ENCODE data around the gene OR2V2.
"Not testable (repeated sequence)": the region's sequence is repeated elsewhere in the genome, so short reads cannot be mapped to it uniquely, and the experiment has no call there.

Gene OR2V2

GRCh38 chr5:181163487-181164075 lies 16.2 kb downstream of the OR2V2 start:
- H3K4me1 Mint-ChIP-seq (ENCODE audit: low read depth), result peaks cover 26% of the 10 kb centered on the region
- H3K27ac Mint-ChIP-seq, result peak overlapping the region; percentile 35
- no peaks in the 10 kb centered on the region for H3K9me3 Mint-ChIP-seq
- H3K27me3 Mint-ChIP-seq, result peaks cover 65% of the 10 kb centered on the region
- peak overlapping the region; percentile 72 for H3K4me3 Mint-ChIP-seq
- H3K36me3 Mint-ChIP-seq (ENCODE audit: low read depth), result no peaks in the 10 kb centered on the region
- intact Hi-C loops (cut with micrococcal nuclease), result no loop called here

DNA sequence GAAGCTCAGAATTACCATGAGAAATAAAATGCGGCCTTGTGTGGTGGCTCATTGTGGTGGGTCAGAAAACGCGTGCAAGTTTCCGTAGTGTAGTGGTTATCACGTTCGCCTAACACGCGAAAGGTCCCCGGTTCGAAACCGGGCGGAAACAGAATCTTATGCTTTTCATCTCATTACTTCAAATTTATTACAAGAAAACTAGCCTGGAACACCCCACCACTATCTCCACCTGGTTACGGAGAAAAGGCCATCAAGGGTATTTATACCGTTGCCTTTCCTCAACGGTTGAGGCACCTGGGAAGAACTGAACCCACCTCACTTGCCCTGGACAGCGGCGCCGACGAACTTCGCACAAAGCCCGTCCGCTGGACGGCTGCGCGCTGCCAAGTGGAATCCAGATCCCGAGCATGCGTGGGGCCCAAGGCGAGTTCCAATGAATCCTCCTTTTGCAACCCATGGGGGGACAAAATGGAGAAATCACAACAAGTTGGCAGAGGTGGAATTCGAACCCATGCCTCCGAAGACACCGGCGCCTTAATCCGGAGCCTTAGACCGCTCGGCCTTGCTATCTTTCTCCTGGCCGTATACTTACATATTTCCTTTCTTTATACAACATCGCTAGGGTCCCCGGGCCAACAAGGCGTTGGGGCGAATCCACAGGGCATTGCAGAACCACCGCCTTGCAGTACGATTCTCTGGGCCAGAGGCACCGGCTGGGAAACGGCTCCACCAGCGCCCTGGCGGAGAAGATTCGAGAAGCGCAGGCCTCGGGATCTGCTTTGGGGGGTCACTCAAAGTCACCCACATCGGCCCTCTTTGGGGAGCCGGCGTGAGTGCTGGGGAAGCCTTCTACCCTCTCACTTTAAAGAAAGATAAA lies 16.9 kb downstream of the OR2V2 start:
- H3K9me3 Mint-ChIP-seq, result no peaks in the 10 kb centered on the region
- no peaks in the 10 kb centered on the region for H3K36me3 Mint-ChIP-seq (ENCODE audit: low read depth)
- intact Hi-C loops (cut with micrococcal nuclease), result no loop called here
- peaks cover 30% of the 10 kb centered on the region for H3K4me1 Mint-ChIP-seq (ENCODE audit: low read depth)
- H3K4me3 Mint-ChIP-seq, result peak overlapping the region; percentile 72
- peaks cover 70% of the 10 kb centered on the region for H3K27me3 Mint-ChIP-seq
- H3K27ac Mint-ChIP-seq, result peak overlapping the region; percentile 35

GRCh38 chr5:181166812-181167733 lies 19.7 kb downstream of the OR2V2 start:
- no peak overlapping the region for H3K27ac Mint-ChIP-seq
- H3K27me3 Mint-ChIP-seq, result peaks cover 91% of the 10 kb centered on the region
- H3K9me3 Mint-ChIP-seq, result no peaks in the 10 kb centered on the region
- H3K4me1 Mint-ChIP-seq (ENCODE audit: low read depth), result peaks cover 27% of the 10 kb centered on the region
- intact Hi-C loops (cut with micrococcal nuclease), result no loop called here
- H3K36me3 Mint-ChIP-seq (ENCODE audit: low read depth), result no peaks in the 10 kb centered on the region
- no peak overlapping the region for H3K4me3 Mint-ChIP-seq

DNA sequence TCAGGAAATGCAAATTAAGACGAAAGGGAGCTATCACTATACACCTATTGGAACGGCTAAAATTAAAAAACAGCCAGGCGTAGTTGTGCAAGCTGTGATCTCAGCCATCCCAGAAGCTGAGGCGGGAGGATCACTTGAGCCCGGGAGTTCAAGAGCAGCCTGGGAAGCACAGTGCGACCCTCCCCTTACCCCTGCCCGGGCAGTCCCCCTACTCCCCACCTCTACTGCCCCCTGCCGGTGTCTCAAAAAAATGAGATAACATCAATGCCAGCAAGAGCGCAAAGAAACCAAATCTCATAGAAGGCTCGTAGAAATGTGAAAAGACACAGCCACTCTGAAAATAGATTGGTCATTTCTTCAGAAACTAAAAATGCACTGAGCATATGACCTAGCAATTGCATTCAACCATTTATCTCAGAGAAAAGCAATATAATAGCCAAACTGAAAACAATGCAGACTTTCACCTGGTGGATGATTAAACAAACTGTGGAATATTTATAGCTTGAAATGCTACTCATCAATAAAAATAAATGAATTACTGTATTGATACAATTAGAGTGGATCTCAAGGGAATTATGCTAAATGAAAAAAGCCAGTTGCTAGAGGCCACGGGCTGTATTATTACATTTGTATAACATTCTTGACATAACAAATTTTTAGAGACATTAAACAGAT lies 20.6 kb downstream of the OR2V2 start:
- Mint-ChIP-seq H3K9me3 (no peaks in the 10 kb centered on the region), H3K27ac (no peak overlapping the region), H3K4me3 (no peak overlapping the region), H3K4me1 (ENCODE audit: low read depth) (peaks cover 29% of the 10 kb centered on the region), H3K27me3 (peaks cover 91% of the 10 kb centered on the region), H3K36me3 (ENCODE audit: low read depth) (no peaks in the 10 kb centered on the region)
- intact Hi-C loops (cut with micrococcal nuclease), result no loop called here

DNA sequence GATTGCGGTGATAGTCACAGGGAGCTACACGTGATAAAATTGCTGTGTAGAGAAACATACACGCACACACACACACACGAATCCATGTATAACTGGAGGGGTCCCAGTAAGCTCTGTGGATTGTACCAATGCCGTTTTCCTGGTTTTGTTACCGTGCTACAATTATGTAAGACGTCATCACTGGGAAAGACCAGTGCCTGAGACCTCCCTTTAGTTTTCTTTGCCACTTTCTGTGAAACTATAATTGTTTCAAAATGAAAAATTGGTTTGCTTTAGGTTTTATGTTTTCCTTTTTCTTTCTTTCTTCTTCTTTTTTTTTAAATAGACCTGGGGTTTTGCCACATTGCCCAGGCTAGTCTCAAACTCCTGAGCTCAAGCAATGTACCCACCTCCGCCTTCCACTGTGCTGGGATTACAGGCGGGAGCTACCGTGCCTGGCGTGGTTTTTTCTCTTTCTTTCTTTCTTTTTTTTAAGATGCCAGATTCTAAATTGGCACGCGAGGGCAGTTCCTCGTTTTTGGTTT lies 21.3 kb downstream of the OR2V2 start:
- Mint-ChIP-seq H3K36me3 (ENCODE audit: low read depth) (no peaks in the 10 kb centered on the region), H3K27ac (no peak overlapping the region), H3K4me1 (ENCODE audit: low read depth) (peaks cover 30% of the 10 kb centered on the region), H3K4me3 (no peak overlapping the region), H3K9me3 (no peaks in the 10 kb centered on the region), H3K27me3 (peaks cover 94% of the 10 kb centered on the region)
- intact Hi-C loops (cut with micrococcal nuclease), result no loop called here

GRCh38 chr5:181169459-181170236 lies 22.3 kb downstream of the OR2V2 start:
- H3K9me3 Mint-ChIP-seq; H3K27ac Mint-ChIP-seq; H3K36me3 Mint-ChIP-seq (ENCODE audit: low read depth): not testable (repeated sequence)
- H3K4me3 Mint-ChIP-seq, result peak overlapping the region; percentile 22
- peaks cover 94% of the 10 kb centered on the region for H3K27me3 Mint-ChIP-seq
- intact Hi-C loops (cut with micrococcal nuclease), result loop anchor here (5.0 kb wide), 1 partner anchor 38 kb away; the partner anchor contains the start of gene TRIM7
- H3K4me1 Mint-ChIP-seq (ENCODE audit: low read depth), result peaks cover 33% of the 10 kb centered on the region

GRCh38 chr5:181170237-181170825 lies 22.9 kb downstream of the OR2V2 start:
- Mint-ChIP-seq H3K36me3 (ENCODE audit: low read depth) (no peaks in the 10 kb centered on the region), H3K27ac (no peak overlapping the region), H3K9me3 (no peaks in the 10 kb centered on the region), H3K4me1 (ENCODE audit: low read depth) (peaks cover 33% of the 10 kb centered on the region), H3K4me3 (peak overlapping the region; percentile 22), H3K27me3 (peaks cover 89% of the 10 kb centered on the region)
- intact Hi-C loops (cut with micrococcal nuclease), result loop anchor here (5.0 kb wide), 1 partner anchor 37 kb away; the partner anchor contains the start of gene TRIM7

GRCh38 chr5:181170996-181171395 lies 23.6 kb downstream of the OR2V2 start:
- H3K27me3 Mint-ChIP-seq, result peaks cover 89% of the 10 kb centered on the region
- no peaks in the 10 kb centered on the region for H3K9me3 Mint-ChIP-seq
- no peak overlapping the region for H3K27ac Mint-ChIP-seq
- no peak overlapping the region for H3K4me3 Mint-ChIP-seq
- intact Hi-C loops (cut with micrococcal nuclease), result loop anchor here (5.0 kb wide), 1 partner anchor 36 kb away; the partner anchor contains the start of gene TRIM7
- H3K4me1 Mint-ChIP-seq (ENCODE audit: low read depth), result peaks cover 33% of the 10 kb centered on the region
- no peaks in the 10 kb centered on the region for H3K36me3 Mint-ChIP-seq (ENCODE audit: low read depth)

DNA sequence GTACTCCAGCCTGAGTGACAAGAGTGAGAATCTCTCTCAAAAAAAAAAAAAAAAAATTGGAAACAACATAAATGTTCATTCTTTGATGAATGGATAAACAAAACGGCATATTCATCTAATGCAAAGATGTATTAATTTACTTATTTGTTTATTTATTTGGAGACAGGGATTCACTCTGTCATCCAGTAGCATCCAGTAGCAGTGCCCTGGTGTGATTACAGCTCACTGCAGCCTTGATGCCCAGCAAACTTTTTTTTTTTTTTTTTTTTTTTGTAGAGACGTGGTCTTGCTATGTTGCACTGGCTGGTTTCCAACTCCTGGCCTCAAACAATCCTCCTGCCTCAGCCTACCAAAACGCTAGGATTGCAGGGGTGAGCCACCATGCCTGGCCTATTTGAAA lies 24.4 kb downstream of the OR2V2 start:
- Mint-ChIP-seq H3K36me3 (ENCODE audit: low read depth) (no peaks in the 10 kb centered on the region), H3K4me3 (no peak overlapping the region), H3K4me1 (ENCODE audit: low read depth) (peaks cover 33% of the 10 kb centered on the region), H3K9me3 (no peaks in the 10 kb centered on the region), H3K27ac (no peak overlapping the region), H3K27me3 (peaks cover 87% of the 10 kb centered on the region)
- intact Hi-C loops (cut with micrococcal nuclease), result loop anchor here (5.0 kb wide), 1 partner anchor 36 kb away; the partner anchor contains the start of gene TRIM7

- Mint-ChIP-seq H3K4me3 (peak overlapping the region; percentile 65), H3K27me3 (peaks cover 84% of the 10 kb centered on the region), H3K4me1 (ENCODE audit: low read depth) (peaks cover 33% of the 10 kb centered on the region), H3K9me3 (no peaks in the 10 kb centered on the region), H3K36me3 (ENCODE audit: low read depth) (no peaks in the 10 kb centered on the region), H3K27ac (peak overlapping the region; percentile 3)
- intact Hi-C loops (cut with micrococcal nuclease), result loop anchor here (5.0 kb wide), 1 partner anchor 34 kb away; the partner anchor contains the start of gene TRIM7
These were observed 25.6 kb downstream of the OR2V2 start for GRCh38 chr5:181173027-181173419.

- Mint-ChIP-seq H3K27me3 (peaks cover 82% of the 10 kb centered on the region), H3K9me3 (no peaks in the 10 kb centered on the region), H3K36me3 (ENCODE audit: low read depth) (no peaks in the 10 kb centered on the region), H3K4me3 (peak overlapping the region; percentile 65), H3K27ac (peak overlapping the region; percentile 3), H3K4me1 (ENCODE audit: low read depth) (peaks cover 31% of the 10 kb centered on the region)
- intact Hi-C loops (cut with micrococcal nuclease), result loop anchor here (5.0 kb wide), 1 partner anchor 34 kb away; the partner anchor contains the start of gene TRIM7
These were observed 26.3 kb downstream of the OR2V2 start for GRCh38 chr5:181173420-181174342.

Data from dendritic cell treated with granulocyte-macrophage colony-stimulating factor and Interleukin-4, amounts not matched to agents 40 ng/mL and 50 ng/mL, for 4 days (primary cell).